HEK293 (cell line): ENCODE measurements around the gene RGPD8.

Experiments
- CTCF ChIP-seq: fragments of 450-650 bp; formaldehyde crosslinking; IDR thresholded peaks from 2 replicates; pipeline ENCODE4 v1.5.1; 2016; ENCODE audit warnings: missing biosample characterization, missing genetic modification characterization
- KLF9 ChIP-seq: fragments of 450-650 bp; formaldehyde crosslinking; IDR thresholded peaks from 2 replicates; pipeline ENCODE4 v1.5.1; 2016; ENCODE audit warnings: missing biosample characterization, missing genetic modification characterization, low read depth
- ZNF114 ChIP-seq: fragments of 450-650 bp; formaldehyde crosslinking; IDR thresholded peaks from 2 replicates; pipeline ENCODE4 v1.5.0; 2017; ENCODE audit warnings: missing biosample characterization, missing genetic modification characterization

GRCh38 chr2:112462178-112462577 is 28.7 kb upstream of the RGPD8 start:
- TF ChIP-seq KLF9 (tag by site-specific recombination) (no peak), CTCF (no peak), ZNF114 (tag by site-specific recombination) (no peak)
